DOHH2 (cell line): Measurements from ENCODE around the gene ZNF506.

Source experiments
- H3F3A ChIP-seq: fragments of 200-600 bp; sonication (generic), shearing (Covaris generic); 2 replicates; pipeline ENCODE4 v1.6.0; 2016; ENCODE audit warnings: antibody characterized with exemption, mild to moderate bottlenecking; ENCODE audit not compliant: control insufficient read depth, insufficient read depth
- H3K27ac ChIP-seq: fragments of 200-600 bp; sonication (generic); 2 replicates; pipeline ENCODE4 v1.5.1; 2014; ENCODE audit warnings: low read depth, mild to moderate bottlenecking, low read length, moderate library complexity
- H3K27me3 ChIP-seq: fragments of 200-600 bp; sonication (generic); 2 replicates; pipeline ENCODE4 v1.6.1; 2014; ENCODE audit warnings: mild to moderate bottlenecking, low read length, mixed read lengths; ENCODE audit not compliant: control insufficient read depth
- H3K36me3 ChIP-seq: fragments of 200-600 bp; sonication (generic); 2 replicates; pipeline ENCODE4 v1.6.1; 2014; ENCODE audit warnings: mild to moderate bottlenecking, low read length, moderate library complexity, mixed read lengths; ENCODE audit not compliant: control insufficient read depth
- H3K4me1 ChIP-seq: fragments of 200-600 bp; sonication (generic); 2 replicates; pipeline ENCODE4 v1.6.1; 2014; ENCODE audit warnings: mild to moderate bottlenecking, low read length, mixed read lengths; ENCODE audit not compliant: control insufficient read depth
- H3K4me2 ChIP-seq: fragments of 200-600 bp; sonication (generic); 2 replicates; pipeline ENCODE4 v1.6.0; 2014; ENCODE audit warnings: mild to moderate bottlenecking, low read length, moderate library complexity
- H3K4me3 ChIP-seq: fragments of 200-600 bp; sonication (generic); 2 replicates; pipeline ENCODE4 v1.5.1; 2014; ENCODE audit warnings: mild to moderate bottlenecking, low read length, mixed read lengths
- H3K79me2 ChIP-seq: fragments of 200-600 bp; sonication (generic); 2 replicates; pipeline ENCODE4 v1.6.1; 2014; ENCODE audit warnings: mild to moderate bottlenecking, low read length, mixed read lengths; ENCODE audit not compliant: control insufficient read depth
- H3K9me2 ChIP-seq: fragments of 200-600 bp; sonication (generic); replicated peaks from 2 replicates; pipeline ENCODE4 v1.6.1; 2014; ENCODE audit warnings: mild to moderate bottlenecking, low read length, mixed read lengths; ENCODE audit not compliant: control insufficient read depth
- H3K9me3 ChIP-seq: fragments of 200-600 bp; sonication (generic); 2 replicates; pipeline ENCODE4 v1.6.1; 2014; ENCODE audit warnings: antibody characterized with exemption, low read length, mixed read lengths; ENCODE audit not compliant: control insufficient read depth, insufficient read depth
- H4K20me1 ChIP-seq: fragments of 200-600 bp; sonication (generic); 2 replicates; pipeline ENCODE4 v1.6.0; 2014; ENCODE audit warnings: low read depth, mild to moderate bottlenecking, antibody characterized with exemption, low read length, moderate library complexity; ENCODE audit not compliant: control insufficient read depth, insufficient read depth
- CTCF ChIP-seq: fragments of 200-600 bp; sonication (generic); IDR thresholded peaks from one replicate; pipeline ENCODE4 v1.5.1; 2014; ENCODE audit warnings: antibody characterized with exemption, mild to moderate bottlenecking, low read depth, low read length; ENCODE audit not compliant: poor library complexity, severe bottlenecking
- EZH2phosphoT487 ChIP-seq: fragments of 200-600 bp; sonication (generic); IDR thresholded peaks from 2 replicates; pipeline ENCODE4 v1.6.1; 2017; ENCODE audit warnings: borderline replicate concordance, mild to moderate bottlenecking, antibody characterized with exemption, low read length, moderate library complexity, mixed read lengths

The ZNF506 gene

GRCh38 chr19:19750842-19751790 is 70.4 kb downstream of the ZNF506 start:
- Histone ChIP-seq H3K4me1 (no peaks in the 10 kb centered on the region), H3K79me2 (no peaks in the 10 kb centered on the region), H3K27ac (no peak overlapping the region), H3F3A (no peaks in the 10 kb centered on the region), H3K9me3 (peaks cover 6% of the 10 kb centered on the region; the same call in 1 of the 2 replicates), H3K4me2 (no peak overlapping the region), H3K36me3 (no peaks in the 10 kb centered on the region), H3K9me2 (no peaks in the 10 kb centered on the region), H3K4me3 (no peak overlapping the region), H4K20me1 (no peaks in the 10 kb centered on the region), H3K27me3 (no peaks in the 10 kb centered on the region)
- no peak for TF ChIP-seq EZH2phosphoT487
- no peak for TF ChIP-seq CTCF

- TF ChIP-seq EZH2phosphoT487 (no peak), CTCF (no peak)
- Histone ChIP-seq H3K9me2 (no peaks in the 10 kb centered on the region), H3K79me2 (no peaks in the 10 kb centered on the region), H3K9me3 (peaks cover 6% of the 10 kb centered on the region; the same call in 1 of the 2 replicates), H3K27ac (no peak overlapping the region), H3K4me2 (no peak overlapping the region), H3F3A (no peaks in the 10 kb centered on the region), H3K36me3 (no peaks in the 10 kb centered on the region), H3K4me3 (no peak overlapping the region), H3K27me3 (no peaks in the 10 kb centered on the region), H4K20me1 (no peaks in the 10 kb centered on the region), H3K4me1 (no peaks in the 10 kb centered on the region)
Observed at GRCh38 chr19:19749908-19750841, 71.4 kb downstream of the ZNF506 start.

GRCh38 chr19:19749117-19749907 is 72.2 kb downstream of the ZNF506 start:
- no peak for TF ChIP-seq CTCF
- no peak for TF ChIP-seq EZH2phosphoT487
- Histone ChIP-seq H3K79me2 (no peaks in the 10 kb centered on the region), H4K20me1 (no peaks in the 10 kb centered on the region), H3K9me3 (peaks cover under 1% of the 10 kb centered on the region; the same call in 1 of the 2 replicates), H3K4me3 (no peak overlapping the region), H3K36me3 (no peaks in the 10 kb centered on the region), H3K4me2 (no peak overlapping the region), H3K27me3 (no peaks in the 10 kb centered on the region), H3K4me1 (no peaks in the 10 kb centered on the region), H3K27ac (no peak overlapping the region), H3F3A (no peaks in the 10 kb centered on the region), H3K9me2 (no peaks in the 10 kb centered on the region)
